ENCODE measurements around the gene ATRX. TPM values are rescaled to one million over a fixed set of nuclear protein-coding genes. Genes with fewer than 3 reads are reported as not detected.
A peak's percentile ranks its signal among the peaks of the same experiment; 100 is the strongest.

ATRX gene
- total RNA-seq, 1 experiment from 2014 or later, result 61.3 TPM

GRCh38 chrX:77793946-77794345, 7.9 kb upstream of the ATRX start:
- Histone ChIP-seq H3K27ac (ENCODE audit: low read depth, low read length) (no peak overlapping the region), H3K9ac (ENCODE audit: low read length) (no peak overlapping the region), H3K4me1 (ENCODE audit: control insufficient read depth in 1 of 2, insufficient read depth in 2 of 2, low read length in 2 of 2) (no peaks in the 10 kb centered on the region), H3K79me2 (ENCODE audit: insufficient read depth, low read length) (no peaks in the 10 kb centered on the region), H3K9me2 (ENCODE audit: insufficient read depth) (no peaks in the 10 kb centered on the region), H3K27me3 (ENCODE audit: insufficient read depth, low read length) (no peaks in the 10 kb centered on the region), H4K20me1 (ENCODE audit: insufficient read depth) (no peaks in the 10 kb centered on the region), H3K36me3 (ENCODE audit: control insufficient read depth in 1 of 2, insufficient read depth in 2 of 2, low read length in 2 of 2) (no peaks in the 10 kb centered on the region), H2AFZ (ENCODE audit: low read depth, low read length, poor library complexity, severe bottlenecking) (no peak overlapping the region), H3K4me3 (replicated peaks in 1 of 2; ENCODE audit: low read depth in 1 of 2, low read length in 2 of 2) (no peak overlapping the region), H3K4me2 (ENCODE audit: low read length) (no peak overlapping the region), H3K9me3 (ENCODE audit: control insufficient read depth in 1 of 2, insufficient read depth in 1 of 2, low read depth in 1 of 2, low read length in 2 of 2) (no peaks in the 10 kb centered on the region)
- no peak for DNase-seq (ENCODE audit: low read depth, low spot score)
- BruUV-seq (replicated peaks), result no TSS peak
- POLR2A ChIA-PET, result no interaction called here
- TF ChIP-seq CTCF (IDR thresholded peaks at IDR 0.05 in 2 of 3, conservative IDR thresholded peaks at IDR 0.05 in 1 of 3; ENCODE audit: borderline replicate concordance in 1 of 3, insufficient read depth in 1 of 3, low read depth in 2 of 3, low read length in 2 of 3), result no peak
- CTCF ChIA-PET, result no interaction called here
- intact Hi-C loops (cut with micrococcal nuclease), result no loop called here
- RAD21 ChIA-PET (ENCODE audit: low non-redundant PET in 1 of 2, low total read pairs in 2 of 2, uncharacterized antibody in 2 of 2, unreplicated experiment in 2 of 2), result no interaction called here
- ATAC-seq, result no peak

GRCh38 chrX:77788050-77788449, 2.0 kb upstream of the ATRX start:
- H3K9me2 ChIP-seq (ENCODE audit: insufficient read depth), result no peaks in the 10 kb centered on the region
- no peaks in the 10 kb centered on the region for H3K27me3 ChIP-seq (ENCODE audit: insufficient read depth, low read length)
- ATAC-seq, result peak; percentile 40
- DNase-seq (ENCODE audit: low read depth, low spot score), result peak; percentile 26
- H3K27ac ChIP-seq (ENCODE audit: low read depth, low read length), result no peak overlapping the region
- intact Hi-C loops (cut with micrococcal nuclease), result loop anchor here (5.0 kb wide), 1 partner anchor 109 kb away; the partner anchor contains the start of genes COX7B and MAGT1
- no peaks in the 10 kb centered on the region for H4K20me1 ChIP-seq (ENCODE audit: insufficient read depth)
- peak overlapping the region; percentile 35 for H2AFZ ChIP-seq (ENCODE audit: low read depth, low read length, poor library complexity, severe bottlenecking)
- H3K9me3 ChIP-seq (ENCODE audit: control insufficient read depth in 1 of 2, insufficient read depth in 1 of 2, low read depth in 1 of 2, low read length in 2 of 2), result no peaks in the 10 kb centered on the region
- H3K36me3 ChIP-seq (ENCODE audit: control insufficient read depth in 1 of 2, insufficient read depth in 2 of 2, low read length in 2 of 2), result no peaks in the 10 kb centered on the region
- no peak overlapping the region for H3K9ac ChIP-seq (ENCODE audit: low read length)
- 0 out of 4 replicates have a peak overlapping the region, but pooled peaks have one; percentile 4 to 6 for H3K4me3 ChIP-seq (replicated peaks in 1 of 2; ENCODE audit: low read depth in 1 of 2, low read length in 2 of 2)
- ChIA-PET RAD21 (ENCODE audit: low non-redundant PET in 1 of 2, low total read pairs in 2 of 2, uncharacterized antibody in 2 of 2, unreplicated experiment in 2 of 2) (no interaction called here), CTCF (no interaction called here), POLR2A (no interaction called here)
- peak overlapping the region; percentile 54 for H3K4me2 ChIP-seq (ENCODE audit: low read length)
- peaks cover 0 to 18% of the 10 kb centered on the region in 2 experiments; a peak in 1 of 4 replicates for H3K4me1 ChIP-seq (ENCODE audit: control insufficient read depth in 1 of 2, insufficient read depth in 2 of 2, low read length in 2 of 2)
- peaks cover 30% of the 10 kb centered on the region for H3K79me2 ChIP-seq (ENCODE audit: insufficient read depth, low read length)
- TF ChIP-seq CEBPB (IDR thresholded peaks at IDR 0.05; ENCODE audit: low read depth) (no peak), SIN3A (IDR thresholded peaks at IDR 0.05; ENCODE audit: low read depth) (no peak), TCF7L2 (IDR thresholded peaks at IDR 0.05; ENCODE audit: borderline replicate concordance, extremely low read depth, insufficient read depth, insufficient read length) (no peak), SRF (IDR thresholded peaks at IDR 0.05; ENCODE audit: low read depth) (no peak), EGR1 (IDR thresholded peaks at IDR 0.05; ENCODE audit: low read depth) (no peak)
- TF ChIP-seq, protein P1, sequence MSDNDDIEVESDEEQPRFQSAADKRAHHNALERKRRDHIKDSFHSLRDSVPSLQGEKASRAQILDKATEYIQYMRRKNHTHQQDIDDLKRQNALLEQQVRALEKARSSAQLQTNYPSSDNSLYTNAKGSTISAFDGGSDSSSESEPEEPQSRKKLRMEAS (IDR thresholded peaks at IDR 0.05), result no peak
- BruUV-seq (replicated peaks), result no TSS peak
